Measurements from ENCODE around the gene PAX6.
A peak's percentile ranks its signal among the peaks of the same experiment; 100 is the strongest.

Gene PAX6

GRCh38 chr11:31812383-31813381 lies 1.6 kb upstream of the PAX6 start:
- H3K4me2 ChIP-seq: peak overlapping the region; percentile 51
- no peaks in the 10 kb centered on the region for H3K36me3 ChIP-seq (ENCODE audit: insufficient read depth)
- H2AFZ ChIP-seq (ENCODE audit: low read depth): peak overlapping the region; percentile 71
- no peak for TF ChIP-seq CTCF (conservative IDR thresholded peaks at IDR 0.05; ENCODE audit: low read depth, low read length)
- H3K27ac ChIP-seq: no peak overlapping the region
- H3K79me2 ChIP-seq (ENCODE audit: insufficient read depth, low read depth): no peaks in the 10 kb centered on the region
- no peak overlapping the region for H3K4me3 ChIP-seq (IDR thresholded peaks at IDR 0.05; ENCODE audit: insufficient read depth, low read depth, low read length)
- H3K4me1 ChIP-seq (ENCODE audit: low read depth, poor library complexity, severe bottlenecking): no peaks in the 10 kb centered on the region
- H3K27me3 ChIP-seq (ENCODE audit: insufficient read depth, low read depth): peaks cover 29% of the 10 kb centered on the region
- no peak overlapping the region for H3K9ac ChIP-seq
- H4K20me1 ChIP-seq (ENCODE audit: insufficient read depth): no peaks in the 10 kb centered on the region

DNA sequence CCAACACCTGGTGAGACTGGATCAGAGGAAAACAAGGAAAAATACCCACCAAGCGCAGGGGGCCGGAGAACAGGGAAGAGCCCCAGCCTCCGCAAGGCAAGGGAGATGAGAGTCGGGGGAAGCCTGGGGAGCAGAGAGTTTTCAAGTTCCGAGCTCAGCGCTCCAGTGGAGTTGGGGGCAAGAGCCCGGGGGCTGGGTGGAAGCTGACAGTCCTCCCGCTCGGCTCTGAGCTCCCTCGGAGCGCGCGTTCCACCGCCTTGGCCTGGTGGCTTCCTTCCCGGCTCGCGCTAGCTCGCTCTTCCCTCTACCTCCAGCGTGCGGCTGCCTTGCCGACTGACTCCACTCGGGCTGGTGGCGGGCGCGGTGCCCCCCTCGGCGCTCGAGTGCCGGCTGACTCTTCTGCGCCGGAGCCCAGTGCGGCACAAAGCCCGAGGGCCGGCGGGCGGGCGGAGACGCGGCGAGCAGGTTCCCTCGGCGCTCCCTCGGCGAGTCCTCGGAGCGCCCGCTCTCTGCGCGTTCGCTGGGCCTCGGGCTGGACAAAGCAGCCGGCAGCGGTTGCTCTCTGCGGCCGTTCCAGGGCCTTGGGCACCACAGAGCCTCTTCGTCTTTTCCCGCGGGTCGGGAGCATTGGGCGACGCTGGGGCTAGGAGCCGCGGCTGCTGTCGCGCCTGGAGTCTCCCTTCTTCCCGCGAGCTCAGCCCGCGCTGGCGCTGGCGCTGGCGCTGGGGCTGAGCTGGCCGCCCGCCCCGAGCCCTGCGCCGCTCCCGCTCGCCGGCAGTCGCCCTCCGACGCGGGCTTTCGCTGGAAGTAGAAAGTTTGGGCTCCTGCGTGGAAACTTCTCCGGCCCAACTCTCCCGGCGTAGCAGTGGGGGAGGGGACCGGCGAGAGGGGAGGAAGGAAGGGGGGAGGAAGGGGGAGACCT lies 1.0 kb downstream of the PAX6 start:
- Histone ChIP-seq H3K4me2 (peak overlapping the region; percentile 45; the same call in 1 of the 2 replicates), H3K36me3 (ENCODE audit: insufficient read depth) (no peaks in the 10 kb centered on the region), H3K4me3 (IDR thresholded peaks at IDR 0.05; ENCODE audit: insufficient read depth, low read depth, low read length) (no peak overlapping the region), H3K79me2 (ENCODE audit: insufficient read depth, low read depth) (no peaks in the 10 kb centered on the region), H3K9ac (no peak overlapping the region), H3K4me1 (ENCODE audit: low read depth, poor library complexity, severe bottlenecking) (no peaks in the 10 kb centered on the region), H3K27ac (no peak overlapping the region), H4K20me1 (ENCODE audit: insufficient read depth) (no peaks in the 10 kb centered on the region), H2AFZ (ENCODE audit: low read depth) (no peak overlapping the region), H3K27me3 (ENCODE audit: insufficient read depth, low read depth) (peaks cover 20% of the 10 kb centered on the region)
- TF ChIP-seq CTCF (conservative IDR thresholded peaks at IDR 0.05; ENCODE audit: low read depth, low read length): no peak

GRCh38 chr11:31809541-31809856 lies 1.6 kb downstream of the PAX6 start:
- Histone ChIP-seq H3K4me3 (IDR thresholded peaks at IDR 0.05; ENCODE audit: insufficient read depth, low read depth, low read length) (no peak overlapping the region), H3K79me2 (ENCODE audit: insufficient read depth, low read depth) (no peaks in the 10 kb centered on the region), H3K4me1 (ENCODE audit: low read depth, poor library complexity, severe bottlenecking) (no peaks in the 10 kb centered on the region), H3K27me3 (ENCODE audit: insufficient read depth, low read depth) (peaks cover 14% of the 10 kb centered on the region), H3K4me2 (no peak overlapping the region), H2AFZ (ENCODE audit: low read depth) (no peak overlapping the region), H4K20me1 (ENCODE audit: insufficient read depth) (no peaks in the 10 kb centered on the region), H3K9ac (no peak overlapping the region), H3K36me3 (ENCODE audit: insufficient read depth) (no peaks in the 10 kb centered on the region), H3K27ac (no peak overlapping the region)
- TF ChIP-seq CTCF (conservative IDR thresholded peaks at IDR 0.05; ENCODE audit: low read depth, low read length): no peak

- Histone ChIP-seq H3K27me3 (ENCODE audit: insufficient read depth, low read depth) (peaks cover 8% of the 10 kb centered on the region), H3K4me2 (no peak overlapping the region), H2AFZ (ENCODE audit: low read depth) (no peak overlapping the region), H3K4me1 (ENCODE audit: low read depth, poor library complexity, severe bottlenecking) (no peaks in the 10 kb centered on the region), H3K36me3 (ENCODE audit: insufficient read depth) (no peaks in the 10 kb centered on the region), H3K4me3 (IDR thresholded peaks at IDR 0.05; ENCODE audit: insufficient read depth, low read depth, low read length) (no peak overlapping the region), H3K9ac (no peak overlapping the region), H3K79me2 (ENCODE audit: insufficient read depth, low read depth) (no peaks in the 10 kb centered on the region), H4K20me1 (ENCODE audit: insufficient read depth) (no peaks in the 10 kb centered on the region), H3K27ac (no peak overlapping the region)
- no peak for TF ChIP-seq CTCF (conservative IDR thresholded peaks at IDR 0.05; ENCODE audit: low read depth, low read length)
Observed at GRCh38 chr11:31808721-31809540, 2.2 kb downstream of the PAX6 start.

All from KMS-11 (cell line).